HG03159 (cell line): ENCODE measurements around the gene BBIP1.

ENCODE experiments used
- ATAC-seq: cut with Tn5 transposase; IDR thresholded peaks from one replicate; pipeline ENCODE4 v1.9.1; 2021; ENCODE audit warnings: mild to moderate bottlenecking, moderate library complexity; ENCODE audit not compliant: unreplicated experiment

BBIP1 gene

GRCh38 chr10:110918643-110919348, at the start of gene BBIP1:
BBIP1 (minus strand) TSS chr10:110919180; CDS start chr10:110918157, 1,023 bp downstream.
- peak; percentile 85 for ATAC-seq

GRCh38 chr10:110967645-110968044, 48.7 kb upstream of the BBIP1 start:
- ATAC-seq: peak; percentile 70

- ATAC-seq: no peak
Observed at GRCh38 chr10:110967009-110967630, 48.1 kb upstream of the BBIP1 start.

- no peak for ATAC-seq
Observed at GRCh38 chr10:110966146-110966545, 47.2 kb upstream of the BBIP1 start.

GRCh38 chr10:110965216-110965615, 46.2 kb upstream of the BBIP1 start:
- no peak for ATAC-seq

GRCh38 chr10:110964681-110965080, 45.7 kb upstream of the BBIP1 start:
- no peak for ATAC-seq

GRCh38 chr10:110963162-110963561, 44.2 kb upstream of the BBIP1 start:
- no peak for ATAC-seq

GRCh38 chr10:110962443-110962842, 43.5 kb upstream of the BBIP1 start:
- no peak for ATAC-seq

GRCh38 chr10:110960333-110960712, 41.3 kb upstream of the BBIP1 start:
- ATAC-seq: no peak

GRCh38 chr10:110959379-110960332, 40.7 kb upstream of the BBIP1 start:
- ATAC-seq: no peak

GRCh38 chr10:110957606-110958005, 38.6 kb upstream of the BBIP1 start:
- no peak for ATAC-seq

GRCh38 chr10:110951381-110951780, 32.4 kb upstream of the BBIP1 start:
- ATAC-seq: no peak

- no peak for ATAC-seq
Observed at GRCh38 chr10:110947061-110947595, 28.1 kb upstream of the BBIP1 start.

GRCh38 chr10:110946496-110946895, 27.5 kb upstream of the BBIP1 start:
- ATAC-seq: no peak

- no peak for ATAC-seq
Observed at GRCh38 chr10:110944792-110945396, 25.9 kb upstream of the BBIP1 start.

GRCh38 chr10:110939419-110939818, 20.4 kb upstream of the BBIP1 start:
- ATAC-seq: no peak

- no peak for ATAC-seq
Observed at GRCh38 chr10:110936757-110937156, 17.8 kb upstream of the BBIP1 start.

- no peak for ATAC-seq
Observed at GRCh38 chr10:110932505-110933180, 13.7 kb upstream of the BBIP1 start.

GRCh38 chr10:110931769-110932381, 12.9 kb upstream of the BBIP1 start:
- ATAC-seq: no peak

- ATAC-seq: no peak
Observed at GRCh38 chr10:110927461-110927860, 8.5 kb upstream of the BBIP1 start.
